GM12878 (cell line): ENCODE data around the gene CASR. TPM values are rescaled to one million over a fixed set of nuclear protein-coding genes. Genes with fewer than 3 reads are reported as not detected.
"Not testable (repeated sequence)": the region's sequence is repeated elsewhere in the genome, so short reads cannot be mapped to it uniquely, and the experiment has no call there.

ENCODE experiments used
- ATAC-seq: fragments of 200-7000 bp; cut with Tn5 transposase; 3 replicates; pipeline ENCODE4 v1.9.1; 2020; ENCODE audit warnings: mild to moderate bottlenecking, moderate library complexity
- BruUV-seq: library from RNA; stranded (reverse); fragments of 400-500 nt; replicated peaks from 2 replicates; lab custom pipeline; 2021; lab: Mats Ljungman, UMichigan
- CTCF ChIA-PET: fragments of 300-600 bp; sonication (Branson Sonifier 250); formaldehyde crosslinking; extraction: SDS; loops from one replicate; lab custom pipeline; 2021; ENCODE audit warnings: inconsistent platforms; lab: Yijun Ruan, JAX
- POLR2A ChIA-PET: fragments of 350-600 bp; formaldehyde crosslinking; extraction: SDS; loops from one replicate; lab custom pipeline; 2021; ENCODE audit warnings: inconsistent platforms; lab: Charles Lee
- RAD21 ChIA-PET: fragments of 300-600 bp; sonication (Branson Sonifier 250); formaldehyde crosslinking; loops from one replicate; lab custom pipeline; 2023; ENCODE audit warnings: antibody characterized with exemption; ENCODE audit not compliant: unreplicated experiment; lab: Charles Lee
- SMC1A ChIA-PET: fragments of 300-600 bp; sonication (Branson Sonifier 250); formaldehyde crosslinking; loops from one replicate; lab custom pipeline; 2023; ENCODE audit not compliant: unreplicated experiment, uncharacterized antibody; lab: Charles Lee
- DNase-seq: peaks from one replicate; pipeline ENCODE4 v3.0.0-alpha.2; 2011; ENCODE audit warnings: low read depth, low spot score
- FAIRE-seq: peaks from 3 replicates; lab custom pipeline; 2011; peaks lifted over from hg19 to GRCh38; lab: Jason Lieb, UNC
- H2AFZ ChIP-seq: 2 replicates; pipeline ENCODE4 v1.6.0; 2011; ENCODE audit warnings: low read depth, low read length, control low read depth; ENCODE audit not compliant: control insufficient read depth
- H3K27ac ChIP-seq: 2 replicates; pipeline ENCODE4 v1.5.1; 2011; ENCODE audit warnings: control low read depth; ENCODE audit not compliant: control insufficient read depth, insufficient read depth
- H3K27me3 ChIP-seq, 2 experiments: replicated peaks in 1 of 2; 2 replicates each; pipeline versions ENCODE4 v1.6.0 to v1.6.1; 2011; ENCODE audit warnings: low read length in 1 of 2; ENCODE audit not compliant: control insufficient read depth in 2 of 2, insufficient read depth in 2 of 2
- H3K36me3 ChIP-seq, 2 experiments: 2 replicates each; pipeline ENCODE4 v1.5.1; 2011; ENCODE audit warnings: low read length in 1 of 2; ENCODE audit not compliant: control insufficient read depth in 2 of 2, insufficient read depth in 2 of 2
- H3K4me1 ChIP-seq: 2 replicates; pipeline ENCODE4 v1.6.1; 2011; ENCODE audit warnings: mild to moderate bottlenecking, low read length, moderate library complexity, mixed read lengths; ENCODE audit not compliant: control insufficient read depth, insufficient read depth
- H3K4me2 ChIP-seq: 2 replicates; pipeline ENCODE4 v1.6.0; 2011; ENCODE audit warnings: control low read depth; ENCODE audit not compliant: control insufficient read depth, insufficient read depth
- H3K4me3 ChIP-seq: fragments of 200-600 bp; sonication (generic); 2 replicates; pipeline ENCODE4 v1.5.1; 2016
- H3K79me2 ChIP-seq: 2 replicates; pipeline ENCODE4 v1.6.0; 2011; ENCODE audit warnings: low read length; ENCODE audit not compliant: control insufficient read depth, insufficient read depth
- H3K9ac ChIP-seq: 2 replicates; pipeline ENCODE4 v1.8.0; 2011; ENCODE audit warnings: low read length, control low read depth, mixed read lengths; ENCODE audit not compliant: control insufficient read depth, insufficient read depth
- H3K9me3 ChIP-seq: replicated peaks from 3 replicates; pipeline ENCODE4 v1.5.1; 2011; ENCODE audit warnings: mild to moderate bottlenecking, low read length; ENCODE audit not compliant: control insufficient read depth, insufficient read depth
- H4K20me1 ChIP-seq: 2 replicates; pipeline ENCODE4 v1.6.0; 2011; ENCODE audit not compliant: control insufficient read depth, insufficient read depth
- CHD2 ChIP-seq: IDR thresholded peaks from 2 replicates; pipeline ENCODE4 v1.6.1; 2011; ENCODE audit warnings: low read depth, low read length, improper control_type of control experiment, borderline replicate concordance
- MTA2 ChIP-seq: fragments of 450-650 bp; IDR thresholded peaks from 2 replicates; pipeline ENCODE4 v1.6.1; 2016; ENCODE audit warnings: low read depth, mild to moderate bottlenecking, moderate library complexity
- POLR2AphosphoS2 ChIP-seq: IDR thresholded peaks from 2 replicates; pipeline ENCODE4 v1.6.1; 2011; ENCODE audit warnings: low read depth, mild to moderate bottlenecking, low read length, improper control_type of control experiment, moderate library complexity
- WGBS: methylation state at CpG from one replicate; pipeline ENCODE4 v1.1.6; 2016; ENCODE audit warnings: low lambda C conversion rate; ENCODE audit not compliant: insufficient replicate concordance, insufficient coverage; ENCODE audit errors: missing lambda C conversion rate; 5-methylcytosine and 5-hydroxymethylcytosine counted together
- in situ Hi-C: fragments of 300-500 bp; cut with MboI; formaldehyde crosslinking; loops from 9 replicates; pipeline ENCODE4 v1.14.3; 2018; ENCODE audit warnings: mixed read lengths
- intact Hi-C: fragments of 100-400 bp; cut with micrococcal nuclease; formaldehyde crosslinking; loops from one replicate; pipeline ENCODE4 v1.14.2; 2022; ENCODE audit not compliant: unreplicated experiment
- polyA plus RNA-seq, 11 experiments: library from polyadenylated mRNA; depleted of rRNA in 4 of 11; unstranded in 6 of 11; stranded (reverse) in 5 of 11; fragments of >200 nt; fragmentation: Nextera tagmentation in 4 of 11; fragmentation: Illumina TruSeq in 1 of 11; extraction: Ambion mirVana in 4 of 11; extraction: Trizol in 1 of 11; gene quantifications; 1 replicate in 1 of 11; 2 replicates in 10 of 11; pipeline versions ENCODE4 v1.2.1 to v1.2.3, GENCODE V29; 2011 to 2016; ENCODE audit warnings: inconsistent platforms in 2 of 11, missing spikeins in 2 of 11, low read depth in 1 of 11
- total RNA-seq, 4 experiments: library from RNA; depleted of rRNA in 3 of 4; stranded (reverse); fragments of >200 nt in 3 of 4; fragmentation: Illumina TruSeq in 1 of 4; extraction: Trizol in 1 of 4; gene quantifications; 2 replicates each; pipeline versions ENCODE4 v1.2.1 to v1.2.3, GENCODE V29; 2013 to 2021

CASR gene
- total and polyA plus RNA-seq, 10 of the 15 experiments (the other 5 are each of a cell fraction or from before 2014, with no cell fraction given), result 0.04 to 0.37 (median 0.11) TPM

DNA sequence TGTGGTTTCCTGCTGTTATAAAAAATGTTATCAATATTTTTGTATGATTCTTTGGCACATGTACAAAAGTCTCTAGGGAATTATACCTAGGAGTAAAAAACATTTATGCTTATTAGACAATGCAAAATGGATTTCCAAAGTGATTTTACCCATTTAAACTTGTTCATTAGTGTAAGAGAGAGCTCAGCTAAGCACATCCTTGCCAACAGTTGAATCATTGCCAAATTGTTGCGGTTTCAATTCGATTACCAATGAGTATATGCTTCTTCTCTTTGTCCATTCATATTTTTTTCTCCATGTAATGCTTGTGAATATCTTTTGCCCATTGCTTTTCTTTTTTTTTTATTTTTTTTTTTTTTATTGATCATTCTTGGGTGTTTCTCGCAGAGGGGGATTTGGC is 17.2 kb downstream of the CASR start:
- TF ChIP-seq MTA2 (no peak), CHD2 (no peak), POLR2AphosphoS2 (no peak)
- RAD21 ChIA-PET, result no interaction called here
- no peaks in the 10 kb centered on the region for H3K36me3 ChIP-seq
- H3K27ac ChIP-seq, result no peak overlapping the region
- no peak for ATAC-seq
- H3K79me2 ChIP-seq, result no peaks in the 10 kb centered on the region
- CTCF ChIA-PET, result no interaction called here
- 76% methylated on average over 2 of the region's 3 CpGs for WGBS
- H3K4me1 ChIP-seq, result no peaks in the 10 kb centered on the region
- no peak overlapping the region for H3K9ac ChIP-seq
- BruUV-seq, result no TSS peak
- SMC1A ChIA-PET, result no interaction called here
- no peak overlapping the region for H3K4me3 ChIP-seq
- no peaks in the 10 kb centered on the region for H3K9me3 ChIP-seq
- no peak for DNase-seq
- intact Hi-C loops (no loop called here), in situ Hi-C loops (no loop called here)
- no peaks in the 10 kb centered on the region for H3K27me3 ChIP-seq
- POLR2A ChIA-PET, result no interaction called here
- no peak overlapping the region for H2AFZ ChIP-seq
- no peak for FAIRE-seq
- no peak overlapping the region for H3K4me2 ChIP-seq
- H4K20me1 ChIP-seq, result no peaks in the 10 kb centered on the region

DNA sequence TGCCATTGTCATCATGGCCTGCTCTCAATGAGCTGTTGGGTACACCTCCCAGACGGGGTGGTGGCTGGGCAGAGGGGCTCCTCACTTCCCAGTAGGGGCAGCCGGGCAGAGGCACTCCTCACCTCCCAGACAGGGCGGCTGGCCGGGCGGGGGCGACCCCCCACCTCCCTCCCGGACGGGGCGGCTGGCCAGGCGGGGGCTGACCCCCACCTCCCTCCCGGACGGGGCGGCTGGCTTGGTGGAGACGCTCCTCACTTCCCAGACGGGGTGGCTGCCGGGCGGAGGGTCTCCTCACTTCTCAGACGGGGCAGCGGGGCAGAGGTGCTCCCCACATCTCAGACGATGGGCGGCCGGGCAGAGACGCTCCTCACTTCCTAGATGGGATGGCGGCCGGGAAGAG is 18.0 kb downstream of the CASR start:
- SMC1A ChIA-PET, BruUV-seq, in situ Hi-C loops, POLR2A ChIA-PET, FAIRE-seq, H3K9me3 ChIP-seq, H3K27ac ChIP-seq, H3K27me3 ChIP-seq, DNase-seq, H3K4me1 ChIP-seq, ATAC-seq, H3K36me3 ChIP-seq, H4K20me1 ChIP-seq, H3K4me3 ChIP-seq, H3K4me2 ChIP-seq, H2AFZ ChIP-seq, H3K9ac ChIP-seq, intact Hi-C loops, RAD21 ChIA-PET, H3K79me2 ChIP-seq, CTCF ChIA-PET: not testable (repeated sequence)
- WGBS, result 81% methylated on average over 8 of the region's 25 CpGs
